Right atrium auricular region (tissue), 2 donors: Measurements from ENCODE around the gene SAMD1. TPM values are rescaled to one million over a fixed set of nuclear protein-coding genes. Genes with fewer than 3 reads are reported as not detected.

Source experiments
- DNase-seq: peaks from one replicate; pipeline ENCODE4 v3.0.0-alpha.2; 2019; ENCODE audit warnings: low spot score
- H3K27ac ChIP-seq, 2 donors: fragments of 200-600 bp; sonication (generic); 1 replicate in 1 of 2; 2 replicates in 1 of 2; pipeline ENCODE4 v1.5.1; 2016 to 2019
- H3K27me3 ChIP-seq, 2 donors: fragments of 200-600 bp; sonication (generic); one replicate each; pipeline versions ENCODE4 v1.5.1 to v1.6.0; 2017 to 2019
- H3K36me3 ChIP-seq: fragments of 200-600 bp; sonication (generic); one replicate; pipeline ENCODE4 v1.5.1; 2016
- H3K4me1 ChIP-seq, 2 donors: fragments of 200-600 bp; sonication (generic); one replicate each; pipeline versions ENCODE4 v1.5.1 to v1.6.0; 2017 to 2019
- H3K4me3 ChIP-seq, 2 donors: fragments of 200-600 bp; sonication (generic); 1 replicate in 1 of 2; 2 replicates in 1 of 2; pipeline ENCODE4 v1.5.1; 2017 to 2019; ENCODE audit warnings: mild to moderate bottlenecking in 1 of 2, moderate library complexity in 1 of 2
- H3K9me3 ChIP-seq, 2 donors: fragments of 200-600 bp; sonication (generic); one replicate each; pipeline ENCODE4 v1.5.1; 2019
- total RNA-seq, 2 donors: library from RNA; depleted of rRNA; stranded (reverse); fragments of >200 nt; gene quantifications; one replicate each; pipeline ENCODE4 v1.1.0, GENCODE V29; 2016
- TF ChIP-seq, protein P1 (sequence below), 2 donors: fragments of 200-600 bp; sonication (generic); IDR thresholded peaks; one replicate each; pipeline ENCODE4 v1.5.1; 2019; ENCODE audit warnings: antibody characterized with exemption in 2 of 2

SAMD1 gene
- total RNA-seq, 2 donors from 2014 or later = 20.2 to 38.2 TPM

DNA sequence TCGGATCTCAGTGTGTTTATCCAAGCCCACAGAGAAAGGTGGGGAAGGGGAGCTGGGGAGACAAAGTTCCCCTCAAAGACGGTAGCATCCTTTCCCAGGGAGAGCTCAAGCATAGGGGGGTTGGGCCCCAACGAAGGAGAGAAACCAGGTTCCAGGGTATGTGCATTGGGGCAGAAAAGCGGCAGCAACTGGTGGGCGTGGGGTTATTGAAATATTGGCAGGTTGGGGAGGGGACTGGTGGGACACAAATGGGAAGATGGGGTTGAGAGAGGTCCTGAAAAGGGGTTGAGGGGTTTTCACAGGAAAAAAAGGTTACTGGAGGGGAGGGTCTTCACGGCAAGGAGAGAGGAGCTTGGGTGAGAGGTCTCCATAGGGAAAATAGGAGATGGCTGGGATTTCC, 44.8 kb upstream of the SAMD1 start:
- Histone ChIP-seq H3K4me3 (peak overlapping the region in 1 of 2 donors; percentile 66), H3K27me3 (no peaks in the 10 kb centered on the region), H3K27ac (no peak overlapping the region), H3K4me1 (peaks cover 0 to 29% of the 10 kb centered on the region in 2 donors), H3K9me3 (no peaks in the 10 kb centered on the region), H3K36me3 (no peaks in the 10 kb centered on the region)
- TF ChIP-seq, protein P1, sequence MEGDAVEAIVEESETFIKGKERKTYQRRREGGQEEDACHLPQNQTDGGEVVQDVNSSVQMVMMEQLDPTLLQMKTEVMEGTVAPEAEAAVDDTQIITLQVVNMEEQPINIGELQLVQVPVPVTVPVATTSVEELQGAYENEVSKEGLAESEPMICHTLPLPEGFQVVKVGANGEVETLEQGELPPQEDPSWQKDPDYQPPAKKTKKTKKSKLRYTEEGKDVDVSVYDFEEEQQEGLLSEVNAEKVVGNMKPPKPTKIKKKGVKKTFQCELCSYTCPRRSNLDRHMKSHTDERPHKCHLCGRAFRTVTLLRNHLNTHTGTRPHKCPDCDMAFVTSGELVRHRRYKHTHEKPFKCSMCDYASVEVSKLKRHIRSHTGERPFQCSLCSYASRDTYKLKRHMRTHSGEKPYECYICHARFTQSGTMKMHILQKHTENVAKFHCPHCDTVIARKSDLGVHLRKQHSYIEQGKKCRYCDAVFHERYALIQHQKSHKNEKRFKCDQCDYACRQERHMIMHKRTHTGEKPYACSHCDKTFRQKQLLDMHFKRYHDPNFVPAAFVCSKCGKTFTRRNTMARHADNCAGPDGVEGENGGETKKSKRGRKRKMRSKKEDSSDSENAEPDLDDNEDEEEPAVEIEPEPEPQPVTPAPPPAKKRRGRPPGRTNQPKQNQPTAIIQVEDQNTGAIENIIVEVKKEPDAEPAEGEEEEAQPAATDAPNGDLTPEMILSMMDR (IDR thresholded peaks at IDR 0.05) = no peak
- DNase-seq = no peak

DNA sequence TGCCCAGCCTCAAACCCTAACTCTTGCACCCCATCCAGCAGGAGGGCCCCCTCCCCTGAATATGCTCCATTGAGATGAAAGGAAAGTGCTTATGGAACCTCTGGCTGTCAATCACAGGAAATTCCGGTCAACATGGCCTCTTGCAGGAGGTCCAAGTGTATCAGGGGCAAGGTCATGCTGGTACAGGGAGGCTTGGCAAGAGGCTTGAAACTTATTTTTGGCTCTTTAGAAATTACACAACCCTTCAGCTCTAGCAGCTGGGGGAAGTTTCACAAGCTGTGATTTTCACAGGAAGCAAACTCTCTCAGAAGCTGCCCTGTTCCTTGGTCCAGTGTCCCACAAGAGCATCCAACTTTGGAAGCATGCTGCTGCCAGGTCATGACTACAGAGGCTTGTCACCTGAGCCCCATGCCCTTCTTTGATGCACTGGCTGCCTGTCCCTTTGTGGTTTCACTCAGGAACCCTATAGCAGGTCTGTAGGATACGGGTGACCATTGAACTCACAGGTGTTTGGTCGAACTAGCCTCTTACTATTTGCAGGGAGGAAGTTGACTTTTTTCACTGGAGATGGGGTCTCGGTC, 37.5 kb upstream of the SAMD1 start:
- no peak for DNase-seq
- H3K27ac ChIP-seq = peak overlapping the region; percentile 61 to 77

DNA sequence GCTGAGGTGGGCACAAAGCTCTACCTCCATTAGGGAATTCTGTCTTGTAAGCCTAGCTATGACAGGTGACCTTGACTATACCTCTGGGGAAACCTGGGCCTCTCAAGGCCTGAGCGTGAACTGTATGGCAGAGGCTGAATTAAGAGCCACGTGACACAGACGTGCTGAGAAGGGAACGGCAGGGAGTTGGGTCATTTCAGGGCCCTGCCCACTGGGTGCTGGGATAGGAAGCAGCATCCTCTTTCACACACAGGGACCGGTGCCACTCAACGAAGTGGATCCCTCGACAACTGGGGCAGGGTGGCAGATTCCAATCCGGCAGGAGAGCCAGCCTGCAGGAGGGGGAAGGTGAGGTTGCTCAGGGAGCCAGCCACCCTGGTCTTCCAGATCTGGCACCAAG, 36.6 kb upstream of the SAMD1 start:
- DNase-seq = peak; percentile 69
- peaks cover 0 to 20% of the 10 kb centered on the region in 2 donors for H3K4me1 ChIP-seq
- TF ChIP-seq, protein P1 (IDR thresholded peaks at IDR 0.05) = no peak
- H3K27ac ChIP-seq = peak overlapping the region; percentile 61 to 77
- H3K36me3 ChIP-seq = no peaks in the 10 kb centered on the region
- no peaks in the 10 kb centered on the region for H3K9me3 ChIP-seq
- H3K27me3 ChIP-seq = no peaks in the 10 kb centered on the region
- H3K4me3 ChIP-seq = no peak overlapping the region

More for the DNA sequence above, 37.5 kb upstream of the SAMD1 start:
- H3K4me1 ChIP-seq = peaks cover 0 to 20% of the 10 kb centered on the region in 2 donors
- H3K27me3 ChIP-seq = no peaks in the 10 kb centered on the region
- TF ChIP-seq, protein P1 (IDR thresholded peaks at IDR 0.05) = no peak
- H3K4me3 ChIP-seq = no peak overlapping the region
- no peaks in the 10 kb centered on the region for H3K9me3 ChIP-seq
- no peaks in the 10 kb centered on the region for H3K36me3 ChIP-seq

DNA sequence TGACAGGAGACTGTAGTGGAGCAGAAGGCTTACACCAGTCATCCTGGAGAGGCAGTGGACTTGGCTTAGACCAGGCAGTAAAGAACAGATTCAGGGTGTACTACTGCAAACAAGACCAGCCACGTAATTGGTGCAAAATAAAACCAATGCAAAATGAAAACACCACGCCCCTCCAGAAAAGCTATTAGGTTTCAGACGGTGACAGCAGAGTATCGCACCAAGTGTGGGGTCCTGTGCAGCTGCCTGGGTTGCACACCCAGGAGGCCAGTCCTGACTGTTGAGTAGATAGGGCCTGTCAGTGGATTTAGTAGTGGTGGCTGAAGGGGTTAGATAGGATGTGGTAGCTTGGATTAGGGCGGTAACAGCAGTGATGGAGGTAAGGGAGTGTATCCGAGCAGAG, 32.4 kb upstream of the SAMD1 start:
- Histone ChIP-seq H3K36me3 (no peaks in the 10 kb centered on the region), H3K4me1 (peaks cover 0 to 32% of the 10 kb centered on the region in 2 donors), H3K27me3 (no peaks in the 10 kb centered on the region), H3K9me3 (no peaks in the 10 kb centered on the region), H3K27ac (no peak overlapping the region), H3K4me3 (no peak overlapping the region)
- DNase-seq = no peak
- TF ChIP-seq, protein P1 (IDR thresholded peaks at IDR 0.05) = no peak

DNA sequence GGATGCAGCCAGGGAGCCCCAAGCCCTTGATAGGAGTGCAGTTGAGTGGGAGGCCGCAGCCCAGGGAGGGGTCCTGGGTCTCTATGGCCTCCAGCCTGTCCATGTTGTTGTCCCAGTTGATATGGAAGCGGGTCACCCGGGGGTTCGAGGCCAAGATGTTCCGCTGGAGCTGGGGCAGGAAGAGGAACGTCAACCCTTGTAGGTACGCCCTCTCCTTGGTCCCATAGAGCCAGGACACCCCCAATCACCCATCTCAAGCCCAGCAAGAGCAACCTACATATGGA, 29.9 kb upstream of the SAMD1 start:
- no peaks in the 10 kb centered on the region for H3K36me3 ChIP-seq
- H3K4me3 ChIP-seq = no peak overlapping the region
- peaks cover 0 to 40% of the 10 kb centered on the region in 2 donors for H3K4me1 ChIP-seq
- peak overlapping the region; percentile 96 to 99 for H3K27ac ChIP-seq
- H3K9me3 ChIP-seq = no peaks in the 10 kb centered on the region
- H3K27me3 ChIP-seq = no peaks in the 10 kb centered on the region
- DNase-seq = no peak
- TF ChIP-seq, protein P1 (IDR thresholded peaks at IDR 0.05) = no peak
